Activated CD8-positive, alpha-beta T cell treated with anti-CD3 and anti-CD28 coated beads for 36 hours (primary cell): ENCODE results near the gene C2CD3. TPM values are rescaled to one million over a fixed set of nuclear protein-coding genes. Genes with fewer than 3 reads are reported as not detected.

Experiments
- ATAC-seq: fragments of 200-7000 bp; cut with Tn5 transposase; one replicate; pipeline ENCODE4 v1.10.0; 2021; ENCODE audit warnings: mild to moderate bottlenecking, moderate library complexity
- CTCF ChIA-PET: fragments of 350-600 bp; sonication (Branson Sonifier 250); formaldehyde crosslinking; loops from one replicate; lab custom pipeline; 2021; ENCODE audit warnings: antibody characterized with exemption; lab: Charles Lee
- POLR2A ChIA-PET: fragments of 350-600 bp; sonication (Branson Sonifier 250); formaldehyde crosslinking; loops from one replicate; lab custom pipeline; 2021; ENCODE audit warnings: antibody characterized with exemption; lab: Charles Lee
- DNase-seq: peaks from one replicate; pipeline ENCODE4 v3.0.0-alpha.2; 2020
- H3K27ac Mint-ChIP-seq: one replicate; pipeline ENCODE4 v1.8.0; 2021; ENCODE audit warnings: mild to moderate bottlenecking, mixed read lengths
- H3K27me3 Mint-ChIP-seq: one replicate; pipeline ENCODE4 v1.8.0; 2021; ENCODE audit warnings: mixed read lengths
- H3K36me3 Mint-ChIP-seq: one replicate; pipeline ENCODE4 v1.8.0; 2021; ENCODE audit warnings: low read depth, mixed read lengths
- H3K4me1 Mint-ChIP-seq: one replicate; pipeline ENCODE4 v1.8.0; 2021; ENCODE audit warnings: low read depth, mixed read lengths
- H3K4me3 Mint-ChIP-seq: one replicate; pipeline ENCODE4 v1.8.0; 2021; ENCODE audit warnings: mild to moderate bottlenecking, moderate library complexity, mixed read lengths
- H3K9me3 Mint-ChIP-seq: one replicate; pipeline ENCODE4 v1.8.0; 2021; ENCODE audit warnings: mixed read lengths
- CTCF ChIP-seq: fragments of 200-600 bp; IDR thresholded peaks from one replicate; pipeline ENCODE4 v1.8.0; 2022; ENCODE audit warnings: antibody characterized with exemption, mild to moderate bottlenecking
- intact Hi-C: fragments of 100-400 bp; cut with micrococcal nuclease; formaldehyde crosslinking; loops from one replicate; pipeline ENCODE4 v1.10.0; 2022
- total RNA-seq, 2 experiments: library from RNA; stranded (reverse); gene quantifications; one replicate each; pipeline ENCODE4 v1.2.3, GENCODE V29; 2021

C2CD3 gene
- total RNA-seq, 2 experiments from 2014 or later = 22.5 to 25.6 TPM

- Mint-ChIP-seq H3K36me3 (peaks cover 36% of the 10 kb centered on the region), H3K4me1 (peaks cover 67% of the 10 kb centered on the region), H3K4me3 (no peak overlapping the region), H3K27me3 (no peaks in the 10 kb centered on the region), H3K9me3 (no peaks in the 10 kb centered on the region), H3K27ac (peak overlapping the region; percentile 27)
- CTCF ChIA-PET = interaction anchor here (1.3 to 1.5 kb wide), 2 partner anchors 17 to 51 kb away, joined by 3 read pairs; no protein-coding TSS in a partner anchor
- POLR2A ChIA-PET = interaction anchor here (1.2 to 17.6 kb wide), 3 partner anchors 10 to 38 kb away, joined by 3 to 269 read pairs (median 7); partner anchors contain the start of gene UCP2
- ATAC-seq = no peak
- TF ChIP-seq CTCF = no peak
- intact Hi-C loops = loop anchor here (5.0 kb wide), 1 partner anchor 33 kb away; the partner anchor contains the start of gene UCP2
- DNase-seq = no peak
Observed at GRCh38 chr11:74014880-74015279, 155.9 kb downstream of the C2CD3 start.

DNA sequence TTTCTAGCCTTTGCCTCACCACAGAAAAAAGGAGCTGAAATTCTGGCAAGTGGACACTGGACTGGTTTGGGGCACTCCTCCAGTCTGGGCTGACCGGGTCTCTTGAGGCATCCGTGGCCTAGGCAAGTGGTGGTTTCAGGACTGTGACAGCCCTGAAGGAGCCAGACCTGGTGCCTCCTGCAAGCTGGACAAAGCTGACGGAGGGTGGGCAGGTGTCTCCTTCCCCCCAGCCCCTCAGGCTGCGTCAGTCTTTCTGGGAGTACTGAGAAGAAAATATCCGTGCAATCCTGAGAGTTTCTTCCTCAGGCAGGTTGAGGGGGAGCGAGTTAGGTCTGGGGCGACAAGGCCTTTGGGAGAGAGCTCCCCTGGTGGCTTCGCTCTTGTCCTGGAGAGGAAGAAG lies 157.7 kb downstream of the C2CD3 start:
- CTCF ChIA-PET = interaction anchor here (0.6 to 2.7 kb wide), 3 partner anchors 13 to 49 kb away, joined by 3 to 9 read pairs (median 3); no protein-coding TSS in a partner anchor
- intact Hi-C loops = no loop called here
- Mint-ChIP-seq H3K36me3 (peaks cover 33% of the 10 kb centered on the region), H3K27me3 (no peaks in the 10 kb centered on the region), H3K27ac (no peak overlapping the region), H3K4me1 (peaks cover 82% of the 10 kb centered on the region), H3K9me3 (no peaks in the 10 kb centered on the region), H3K4me3 (no peak overlapping the region)
- ATAC-seq (no peak), DNase-seq (no peak)
- TF ChIP-seq CTCF = no peak
- POLR2A ChIA-PET = interaction anchor here (1.0 to 17.6 kb wide), 4 partner anchors 9 to 36 kb away, joined by 5 to 269 read pairs (median 6); partner anchors contain the start of gene UCP2

GRCh38 chr11:74012074-74012809 lies 158.6 kb downstream of the C2CD3 start:
- Mint-ChIP-seq H3K4me3 (no peak overlapping the region), H3K9me3 (no peaks in the 10 kb centered on the region), H3K4me1 (peaks cover 91% of the 10 kb centered on the region), H3K36me3 (peaks cover 31% of the 10 kb centered on the region), H3K27ac (peak overlapping the region; percentile 98), H3K27me3 (no peaks in the 10 kb centered on the region)
- DNase-seq = no peak
- TF ChIP-seq CTCF = no peak
- intact Hi-C loops = no loop called here
- no peak for ATAC-seq
- ChIA-PET POLR2A (interaction anchor here (1.0 to 17.6 kb wide), 13 partner anchors 8 to 48 kb away, joined by 3 to 269 read pairs (median 5); partner anchors contain the start of gene UCP2), CTCF (interaction anchor here (0.7 to 2.7 kb wide), 2 partner anchors 9 to 17 kb away, joined by 3 to 9 read pairs; no protein-coding TSS in a partner anchor)

- H3K27me3 Mint-ChIP-seq = no peaks in the 10 kb centered on the region
- H3K4me1 Mint-ChIP-seq = peaks cover 92% of the 10 kb centered on the region
- H3K9me3 Mint-ChIP-seq = no peaks in the 10 kb centered on the region
- ChIA-PET CTCF (interaction anchor here (2.7 kb wide), 1 partner anchor 16 kb away, joined by 9 read pairs; no protein-coding TSS in a partner anchor), POLR2A (interaction anchor here (1.0 to 17.6 kb wide), 12 partner anchors 9 to 48 kb away, joined by 3 to 269 read pairs (median 4); partner anchors contain the start of gene UCP2)
- peaks cover 24% of the 10 kb centered on the region for H3K36me3 Mint-ChIP-seq
- H3K27ac Mint-ChIP-seq = peak overlapping the region; percentile 98
- DNase-seq (peak; percentile 76), ATAC-seq (peak; percentile 81)
- intact Hi-C loops = no loop called here
- no peak for TF ChIP-seq CTCF
- peak overlapping the region; percentile 17 for H3K4me3 Mint-ChIP-seq
Observed at GRCh38 chr11:74011360-74012073, 159.3 kb downstream of the C2CD3 start.
